ENCODE measurements around the gene LYST.

DNA sequence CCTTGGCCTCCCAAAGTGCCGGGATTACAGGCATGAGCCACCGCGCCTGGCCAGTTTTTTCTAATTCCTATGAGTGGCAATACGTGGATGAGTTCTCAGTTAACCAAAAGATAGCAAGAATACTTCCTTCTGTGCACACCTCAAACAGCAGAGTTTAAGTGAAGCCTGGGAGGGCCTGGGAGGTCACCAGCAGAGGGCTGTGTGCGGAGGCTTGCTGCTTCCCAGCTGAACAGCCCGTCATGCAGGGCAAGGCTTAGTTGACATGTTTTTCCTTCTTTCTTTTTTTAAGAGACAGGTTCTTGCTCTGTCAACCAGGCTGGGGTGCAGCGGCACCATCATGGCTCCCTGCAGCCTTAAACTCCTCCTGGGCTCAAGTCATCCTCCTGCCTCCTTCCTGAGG, 234.9 kb downstream of the LYST start:
- TF ChIP-seq CTCF (conservative IDR thresholded peaks at IDR 0.05; ENCODE audit: low read depth, low read length) = no peak
- no peak for TF ChIP-seq MXI1 (IDR thresholded peaks at IDR 0.05; ENCODE audit: borderline replicate concordance, low read depth, low read length)
- no peak for TF ChIP-seq POLR2A (IDR thresholded peaks at IDR 0.05; ENCODE audit: low read depth, low read length)
- TF ChIP-seq, protein P1, sequence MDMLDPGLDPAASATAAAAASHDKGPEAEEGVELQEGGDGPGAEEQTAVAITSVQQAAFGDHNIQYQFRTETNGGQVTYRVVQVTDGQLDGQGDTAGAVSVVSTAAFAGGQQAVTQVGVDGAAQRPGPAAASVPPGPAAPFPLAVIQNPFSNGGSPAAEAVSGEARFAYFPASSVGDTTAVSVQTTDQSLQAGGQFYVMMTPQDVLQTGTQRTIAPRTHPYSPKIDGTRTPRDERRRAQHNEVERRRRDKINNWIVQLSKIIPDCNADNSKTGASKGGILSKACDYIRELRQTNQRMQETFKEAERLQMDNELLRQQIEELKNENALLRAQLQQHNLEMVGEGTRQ (IDR thresholded peaks at IDR 0.05; ENCODE audit: low read depth, low read length) = no peak
- TF ChIP-seq RAD21 (IDR thresholded peaks at IDR 0.05; ENCODE audit: low read length) = no peak
- TF ChIP-seq BHLHE40 (IDR thresholded peaks at IDR 0.05; ENCODE audit: low read depth, low read length) = no peak
- TF ChIP-seq MAZ (IDR thresholded peaks at IDR 0.05; ENCODE audit: borderline replicate concordance, low read depth, low read length) = no peak
- no peak for TF ChIP-seq CEBPB (IDR thresholded peaks at IDR 0.05; ENCODE audit: low read depth, low read length)
- TF ChIP-seq RFX5 (IDR thresholded peaks at IDR 0.05; ENCODE audit: low read depth, low read length) = no peak
- TF ChIP-seq NFE2L2 (IDR thresholded peaks at IDR 0.05; ENCODE audit: low read depth, low read length) = no peak
- no peak for TF ChIP-seq ELK1 (IDR thresholded peaks at IDR 0.05; ENCODE audit: borderline replicate concordance, low read depth, low read length)
- no peak for TF ChIP-seq FOS (IDR thresholded peaks at IDR 0.05; ENCODE audit: low read depth, low read length)

All from IMR-90 (cell line).